Activated T-cell treated with anti-CD3 and anti-CD28 coated beads for 24 hours (primary cell): ENCODE results near the gene GABRB2.

Source experiments
- DNase-seq: peaks from one replicate; pipeline ENCODE4 v3.0.0-alpha.2; 2020; ENCODE audit warnings: low read depth

The GABRB2 gene

GRCh38 chr5:161471211-161471950 is 75.1 kb downstream of the GABRB2 start:
- no peak for DNase-seq

GRCh38 chr5:161467703-161468102 is 78.8 kb downstream of the GABRB2 start:
- DNase-seq: no peak

GRCh38 chr5:161460741-161461140 is 85.8 kb downstream of the GABRB2 start:
- no peak for DNase-seq

- no peak for DNase-seq
Measured at GRCh38 chr5:161446655-161447054, 99.9 kb downstream of the GABRB2 start.

- no peak for DNase-seq
Measured at GRCh38 chr5:161442471-161442870, 104.1 kb downstream of the GABRB2 start.

- DNase-seq: no peak
Measured at GRCh38 chr5:161432798-161433197, 113.7 kb downstream of the GABRB2 start.

- no peak for DNase-seq
Measured at GRCh38 chr5:161431963-161432362, 114.6 kb downstream of the GABRB2 start.

GRCh38 chr5:161421067-161421466 is 125.5 kb downstream of the GABRB2 start:
- DNase-seq: no peak

- no peak for DNase-seq
Measured at GRCh38 chr5:161420521-161420920, 126.0 kb downstream of the GABRB2 start.

- no peak for DNase-seq
Measured at GRCh38 chr5:161414896-161415295, 131.6 kb downstream of the GABRB2 start.

- no peak for DNase-seq
Measured at GRCh38 chr5:161414037-161414436, 132.5 kb downstream of the GABRB2 start.

GRCh38 chr5:161412792-161413191 is 133.7 kb downstream of the GABRB2 start:
- no peak for DNase-seq

- DNase-seq: no peak
Measured at GRCh38 chr5:161411156-161411555, 135.4 kb downstream of the GABRB2 start.

GRCh38 chr5:161410640-161411039 is 135.9 kb downstream of the GABRB2 start:
- no peak for DNase-seq

- DNase-seq: no peak
Measured at GRCh38 chr5:161409471-161409870, 137.1 kb downstream of the GABRB2 start.

GRCh38 chr5:161406880-161407279 is 139.6 kb downstream of the GABRB2 start:
- no peak for DNase-seq

GRCh38 chr5:161403996-161404395 is 142.5 kb downstream of the GABRB2 start:
- DNase-seq: no peak

GRCh38 chr5:161403121-161403520 is 143.4 kb downstream of the GABRB2 start:
- DNase-seq: no peak

- DNase-seq: no peak
Measured at GRCh38 chr5:161400583-161400982, 145.9 kb downstream of the GABRB2 start.

GRCh38 chr5:161399996-161400562 is 146.4 kb downstream of the GABRB2 start:
- DNase-seq: no peak

GRCh38 chr5:161397448-161397847 is 149.1 kb downstream of the GABRB2 start:
- no peak for DNase-seq

- DNase-seq: no peak
Measured at GRCh38 chr5:161396171-161396570, 150.4 kb downstream of the GABRB2 start.

- DNase-seq: no peak
Measured at GRCh38 chr5:161391724-161392123, 154.8 kb downstream of the GABRB2 start.

GRCh38 chr5:161391016-161391415 is 155.5 kb downstream of the GABRB2 start:
- no peak for DNase-seq
